Vein endothelial cell (primary cell): ENCODE data around the gene RRP1B. TPM values are rescaled to one million over a fixed set of nuclear protein-coding genes. Genes with fewer than 3 reads are reported as not detected.

ENCODE experiments used
- small RNA-seq: library from RNA; depleted of rRNA; stranded (forward); fragments of <200 nt; gene quantifications from one replicate; pipeline ENCODE3, GENCODE V24; 2012
- total RNA-seq: library from RNA; depleted of rRNA; stranded (reverse); fragments of >200 nt; gene quantifications from 2 replicates; pipeline ENCODE4 v1.2.3, GENCODE V29; 2012

The RRP1B gene, protein sequence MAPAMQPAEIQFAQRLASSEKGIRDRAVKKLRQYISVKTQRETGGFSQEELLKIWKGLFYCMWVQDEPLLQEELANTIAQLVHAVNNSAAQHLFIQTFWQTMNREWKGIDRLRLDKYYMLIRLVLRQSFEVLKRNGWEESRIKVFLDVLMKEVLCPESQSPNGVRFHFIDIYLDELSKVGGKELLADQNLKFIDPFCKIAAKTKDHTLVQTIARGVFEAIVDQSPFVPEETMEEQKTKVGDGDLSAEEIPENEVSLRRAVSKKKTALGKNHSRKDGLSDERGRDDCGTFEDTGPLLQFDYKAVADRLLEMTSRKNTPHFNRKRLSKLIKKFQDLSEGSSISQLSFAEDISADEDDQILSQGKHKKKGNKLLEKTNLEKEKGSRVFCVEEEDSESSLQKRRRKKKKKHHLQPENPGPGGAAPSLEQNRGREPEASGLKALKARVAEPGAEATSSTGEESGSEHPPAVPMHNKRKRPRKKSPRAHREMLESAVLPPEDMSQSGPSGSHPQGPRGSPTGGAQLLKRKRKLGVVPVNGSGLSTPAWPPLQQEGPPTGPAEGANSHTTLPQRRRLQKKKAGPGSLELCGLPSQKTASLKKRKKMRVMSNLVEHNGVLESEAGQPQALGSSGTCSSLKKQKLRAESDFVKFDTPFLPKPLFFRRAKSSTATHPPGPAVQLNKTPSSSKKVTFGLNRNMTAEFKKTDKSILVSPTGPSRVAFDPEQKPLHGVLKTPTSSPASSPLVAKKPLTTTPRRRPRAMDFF
- total RNA-seq = 48.1 and 55.9 TPM in 2 replicates

GRCh38 chr21:43659136-43660000 is at the start of gene RRP1B, which contains the start of gene HSF2BP:
Gene RRP1B, plus strand, starts transcription at chr21:43659560. Its CDS starts 105 bp downstream, at chr21:43659665.
Gene HSF2BP, minus strand, starts transcription at chr21:43659488. Its CDS starts 1,392 bp downstream, at chr21:43658096.

DNA sequence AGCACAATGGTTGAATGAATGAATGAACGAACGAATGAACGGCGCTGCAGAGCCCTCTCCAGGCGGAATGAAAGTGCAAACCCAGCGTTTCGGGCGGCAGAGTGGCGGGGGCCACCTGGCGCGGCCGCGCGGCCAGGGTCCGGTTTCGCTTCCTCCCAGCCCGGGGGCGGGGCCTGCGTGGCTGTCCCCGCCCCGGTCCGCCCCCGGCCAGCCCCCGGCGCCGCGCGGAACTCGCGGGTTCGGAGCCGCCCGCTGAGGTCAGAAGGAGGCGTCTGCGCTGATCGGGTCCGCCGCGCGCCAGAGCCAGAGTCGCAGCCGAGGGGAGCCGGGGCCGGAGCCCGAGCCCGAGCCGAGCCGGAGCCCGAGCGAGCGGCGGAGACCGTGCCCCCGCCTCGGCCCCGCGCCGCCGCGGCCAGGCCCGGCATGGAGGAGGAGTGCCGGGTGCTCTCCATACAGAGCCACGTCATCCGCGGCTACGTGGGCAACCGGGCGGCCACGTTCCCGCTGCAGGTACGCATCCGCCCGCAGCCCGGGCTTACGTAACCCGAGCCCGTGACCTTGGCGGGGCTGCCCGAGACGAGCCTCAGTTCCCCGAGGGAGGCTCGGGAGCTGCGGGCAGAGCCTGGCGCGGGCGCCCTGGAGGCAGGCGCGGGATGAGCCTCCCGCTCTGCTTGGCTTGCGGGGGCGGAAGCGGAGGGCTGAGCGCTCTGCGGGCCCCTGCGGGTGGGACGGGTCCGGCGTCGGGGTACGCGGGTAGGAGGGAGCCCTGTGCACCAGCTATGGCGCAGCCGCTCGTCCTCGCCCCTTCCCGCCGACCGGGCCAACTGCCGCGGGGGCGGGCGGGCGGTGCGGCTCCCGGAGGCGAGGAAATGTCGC is 59.8 kb downstream of the RRP1B start, which contains the start of gene PDXK:
Gene PDXK, plus strand, starts transcription at position 258 of the 876 bp plus-strand sequence. Its CDS starts 166 bp downstream, at position 424.

Small RNAs within 50 kb of the gene (small RNA-seq; reads per million reads assigned to genes)
- gene MIR6070 = not detected

Other genes starting within 250 kb of the RRP1B start
- 2.0 and 15.7 TPM in 2 replicates for gene SIK1, start 232.4 kb upstream of the RRP1B start, total RNA-seq
- 1.1 and 2.0 TPM in 2 replicates for gene HSF2BP, start 72 bp upstream of the RRP1B start, total RNA-seq
- 39.2 and 51.7 TPM in 2 replicates for gene PDXK, start 59.6 kb downstream of the RRP1B start, total RNA-seq
- 17.8 and 19.3 TPM in 2 replicates for gene CSTB, start 116.7 kb downstream of the RRP1B start, total RNA-seq
- gene RRP1, start 130.0 kb downstream of the RRP1B start, total RNA-seq = 21.9 and 37.4 TPM in 2 replicates
- gene AGPAT3, start 205.7 kb downstream of the RRP1B start, total RNA-seq = 50.5 and 60.4 TPM in 2 replicates